Loucy (cell line): ENCODE measurements around the gene FHIT.
A peak's percentile ranks its signal among the peaks of the same experiment; 100 is the strongest.

Experiments
- H2AFZ ChIP-seq: fragments of 200-600 bp; sonication (generic); 2 replicates; pipeline ENCODE4 v1.6.0; 2016; ENCODE audit warnings: antibody characterized with exemption, mild to moderate bottlenecking, low read length, moderate library complexity
- H3F3A ChIP-seq: fragments of 200-600 bp; 2 replicates; pipeline ENCODE4 v1.6.0; 2016; ENCODE audit warnings: antibody characterized with exemption, low read depth, mild to moderate bottlenecking
- H3K27me3 ChIP-seq: fragments of 200-600 bp; sonication (generic); 2 replicates; pipeline ENCODE4 v1.6.1; 2014; ENCODE audit warnings: low read length, mild to moderate bottlenecking; ENCODE audit not compliant: insufficient read depth, poor library complexity, severe bottlenecking
- H3K36me3 ChIP-seq: fragments of 200-600 bp; sonication (generic); 2 replicates; pipeline ENCODE4 v1.6.1; 2016; ENCODE audit warnings: low read length; ENCODE audit not compliant: insufficient read depth
- H3K4me1 ChIP-seq: fragments of 200-600 bp; sonication (generic); 2 replicates; pipeline ENCODE4 v1.5.1; 2014; ENCODE audit warnings: low read length, mild to moderate bottlenecking; ENCODE audit not compliant: insufficient read depth, poor library complexity, severe bottlenecking
- H3K4me2 ChIP-seq: fragments of 200-600 bp; sonication (generic); 2 replicates; pipeline ENCODE4 v1.6.0; 2014; ENCODE audit warnings: antibody characterized with exemption, low read length, low read depth, mild to moderate bottlenecking; ENCODE audit not compliant: poor library complexity, severe bottlenecking
- H3K4me3 ChIP-seq: fragments of 200-600 bp; sonication (generic); 2 replicates; pipeline ENCODE4 v1.5.1; 2014; ENCODE audit warnings: low read length, mild to moderate bottlenecking, mixed read lengths; ENCODE audit not compliant: poor library complexity, severe bottlenecking
- H3K79me2 ChIP-seq: fragments of 200-600 bp; sonication (generic); 2 replicates; pipeline ENCODE4 v1.6.1; 2014; ENCODE audit warnings: low read length; ENCODE audit not compliant: insufficient read depth
- H3K9ac ChIP-seq: fragments of 200-600 bp; sonication (generic); 2 replicates; pipeline ENCODE4 v1.6.0; 2014; ENCODE audit warnings: mild to moderate bottlenecking, low read depth, low read length, moderate library complexity; ENCODE audit not compliant: poor library complexity, severe bottlenecking
- H3K9me2 ChIP-seq: fragments of 200-600 bp; sonication (generic); replicated peaks from 2 replicates; pipeline ENCODE4 v1.6.1; 2016; ENCODE audit warnings: low read depth, low read length, mixed read lengths
- H3K9me3 ChIP-seq: fragments of 200-600 bp; sonication (generic); 2 replicates; pipeline ENCODE4 v1.6.1; 2014; ENCODE audit warnings: mild to moderate bottlenecking, antibody characterized with exemption, low read length, low read depth; ENCODE audit not compliant: insufficient read depth
- H4K20me1 ChIP-seq: fragments of 200-600 bp; sonication (generic); 2 replicates; pipeline ENCODE4 v1.6.0; 2014; ENCODE audit warnings: antibody characterized with exemption, low read length, mild to moderate bottlenecking; ENCODE audit not compliant: insufficient read depth, poor library complexity, severe bottlenecking
- EZH2phosphoT487 ChIP-seq: fragments of 200-600 bp; IDR thresholded peaks from 2 replicates; pipeline ENCODE4 v1.6.1; 2018; ENCODE audit warnings: antibody characterized with exemption, mild to moderate bottlenecking, moderate library complexity, borderline replicate concordance
- TF ChIP-seq, protein P1 (sequence below): fragments of 200-600 bp; sonication (generic); conservative IDR thresholded peaks from 2 replicates; pipeline ENCODE4 v1.5.1; 2014; ENCODE audit warnings: mild to moderate bottlenecking, antibody characterized with exemption, low read length

The FHIT gene

DNA sequence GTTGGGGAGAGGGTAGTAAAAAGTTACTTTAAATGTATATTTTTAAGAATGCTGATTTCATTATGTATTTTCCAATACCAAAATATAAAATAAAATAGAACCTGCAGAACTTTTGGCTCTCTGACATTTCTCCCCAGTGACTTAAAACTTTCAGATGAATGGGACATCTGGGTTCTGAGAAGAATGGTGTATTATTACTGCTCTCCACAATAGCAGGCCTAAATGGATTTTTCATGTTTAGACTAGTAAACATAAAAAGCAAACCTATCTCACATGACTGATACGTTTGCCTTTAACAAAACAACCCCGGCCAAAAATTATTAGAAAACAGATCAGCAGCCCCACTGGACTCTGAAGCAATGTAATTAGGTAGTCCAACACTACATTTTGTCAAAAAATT lies 73.8 kb downstream of the FHIT start:
- H3K27me3 ChIP-seq: no peaks in the 10 kb centered on the region
- H3K9me3 ChIP-seq: no peaks in the 10 kb centered on the region
- no peak overlapping the region for H3K4me3 ChIP-seq
- no peak overlapping the region for H3K9ac ChIP-seq
- H3K4me2 ChIP-seq: no peak overlapping the region
- TF ChIP-seq, protein P1, sequence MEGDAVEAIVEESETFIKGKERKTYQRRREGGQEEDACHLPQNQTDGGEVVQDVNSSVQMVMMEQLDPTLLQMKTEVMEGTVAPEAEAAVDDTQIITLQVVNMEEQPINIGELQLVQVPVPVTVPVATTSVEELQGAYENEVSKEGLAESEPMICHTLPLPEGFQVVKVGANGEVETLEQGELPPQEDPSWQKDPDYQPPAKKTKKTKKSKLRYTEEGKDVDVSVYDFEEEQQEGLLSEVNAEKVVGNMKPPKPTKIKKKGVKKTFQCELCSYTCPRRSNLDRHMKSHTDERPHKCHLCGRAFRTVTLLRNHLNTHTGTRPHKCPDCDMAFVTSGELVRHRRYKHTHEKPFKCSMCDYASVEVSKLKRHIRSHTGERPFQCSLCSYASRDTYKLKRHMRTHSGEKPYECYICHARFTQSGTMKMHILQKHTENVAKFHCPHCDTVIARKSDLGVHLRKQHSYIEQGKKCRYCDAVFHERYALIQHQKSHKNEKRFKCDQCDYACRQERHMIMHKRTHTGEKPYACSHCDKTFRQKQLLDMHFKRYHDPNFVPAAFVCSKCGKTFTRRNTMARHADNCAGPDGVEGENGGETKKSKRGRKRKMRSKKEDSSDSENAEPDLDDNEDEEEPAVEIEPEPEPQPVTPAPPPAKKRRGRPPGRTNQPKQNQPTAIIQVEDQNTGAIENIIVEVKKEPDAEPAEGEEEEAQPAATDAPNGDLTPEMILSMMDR: no peak
- no peak for TF ChIP-seq EZH2phosphoT487
- no peaks in the 10 kb centered on the region for H3K36me3 ChIP-seq
- no peaks in the 10 kb centered on the region for H3F3A ChIP-seq
- H3K9me2 ChIP-seq: no peaks in the 10 kb centered on the region
- no peaks in the 10 kb centered on the region for H4K20me1 ChIP-seq
- H2AFZ ChIP-seq: no peak overlapping the region
- H3K4me1 ChIP-seq: peaks cover 27% of the 10 kb centered on the region
- no peaks in the 10 kb centered on the region for H3K79me2 ChIP-seq

DNA sequence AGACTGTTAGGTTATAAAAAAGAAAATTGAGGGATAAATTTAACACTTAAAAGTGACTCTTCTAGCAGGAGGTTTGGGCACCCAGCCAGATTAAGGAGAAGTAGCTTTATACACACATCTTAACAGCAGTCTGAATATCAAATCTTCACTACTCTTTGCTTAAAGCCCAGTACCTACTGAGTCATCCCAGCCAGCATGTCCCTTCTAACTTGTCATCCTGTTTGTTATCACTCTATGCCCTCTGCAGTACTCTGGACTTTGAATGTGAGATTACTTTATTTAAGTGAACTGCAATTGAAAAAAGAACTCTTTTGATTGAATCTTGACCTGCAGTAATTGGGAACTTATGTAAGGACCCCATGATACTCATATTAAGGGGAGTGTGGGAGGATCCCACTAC lies 77.6 kb downstream of the FHIT start:
- H3K9me2 ChIP-seq: no peaks in the 10 kb centered on the region
- TF ChIP-seq EZH2phosphoT487: no peak
- TF ChIP-seq, protein P1: no peak

GRCh38 chr3:61172684-61173083 lies 78.6 kb downstream of the FHIT start:
- Histone ChIP-seq H4K20me1 (no peaks in the 10 kb centered on the region), H3K79me2 (no peaks in the 10 kb centered on the region), H3K27me3 (no peaks in the 10 kb centered on the region), H2AFZ (no peak overlapping the region), H3F3A (no peaks in the 10 kb centered on the region), H3K4me1 (peaks cover 40% of the 10 kb centered on the region), H3K36me3 (no peaks in the 10 kb centered on the region), H3K4me3 (no peak overlapping the region), H3K9me2 (no peaks in the 10 kb centered on the region), H3K4me2 (peak overlapping the region; percentile 55), H3K9ac (peak overlapping the region; percentile 11), H3K9me3 (no peaks in the 10 kb centered on the region)
- TF ChIP-seq, protein P1: peak; percentile 64
- no peak for TF ChIP-seq EZH2phosphoT487

More for the DNA sequence above, 77.6 kb downstream of the FHIT start:
- Histone ChIP-seq H3K4me3 (no peak overlapping the region), H3K4me2 (peak overlapping the region; percentile 55), H3F3A (no peaks in the 10 kb centered on the region), H2AFZ (no peak overlapping the region), H3K9me3 (no peaks in the 10 kb centered on the region), H3K79me2 (no peaks in the 10 kb centered on the region), H3K36me3 (no peaks in the 10 kb centered on the region), H3K27me3 (no peaks in the 10 kb centered on the region), H3K4me1 (peaks cover 40% of the 10 kb centered on the region), H3K9ac (peak overlapping the region; percentile 24), H4K20me1 (no peaks in the 10 kb centered on the region)
